ENCODE results near the gene PKIG.

DNA sequence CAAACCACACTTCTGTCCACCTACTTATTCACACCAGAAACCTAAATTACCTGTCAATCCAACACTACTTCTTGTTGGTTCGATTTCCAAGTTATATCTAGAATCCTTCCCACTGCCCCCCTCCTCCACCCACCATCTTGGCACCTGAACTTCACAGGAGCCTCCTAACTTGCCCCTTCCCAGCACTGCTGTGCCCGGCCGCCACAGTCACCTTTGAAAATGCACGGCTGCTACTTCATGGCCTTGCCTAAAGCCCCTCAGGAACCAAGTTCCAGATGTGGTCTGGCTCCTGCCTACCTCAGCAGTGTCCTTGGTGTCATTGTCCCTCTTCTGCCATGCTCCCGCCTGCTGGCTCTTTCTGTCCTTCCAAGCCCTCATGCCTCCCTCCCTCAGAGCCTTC is 31.2 kb downstream of the PKIG start:
- TF ChIP-seq, protein P1, sequence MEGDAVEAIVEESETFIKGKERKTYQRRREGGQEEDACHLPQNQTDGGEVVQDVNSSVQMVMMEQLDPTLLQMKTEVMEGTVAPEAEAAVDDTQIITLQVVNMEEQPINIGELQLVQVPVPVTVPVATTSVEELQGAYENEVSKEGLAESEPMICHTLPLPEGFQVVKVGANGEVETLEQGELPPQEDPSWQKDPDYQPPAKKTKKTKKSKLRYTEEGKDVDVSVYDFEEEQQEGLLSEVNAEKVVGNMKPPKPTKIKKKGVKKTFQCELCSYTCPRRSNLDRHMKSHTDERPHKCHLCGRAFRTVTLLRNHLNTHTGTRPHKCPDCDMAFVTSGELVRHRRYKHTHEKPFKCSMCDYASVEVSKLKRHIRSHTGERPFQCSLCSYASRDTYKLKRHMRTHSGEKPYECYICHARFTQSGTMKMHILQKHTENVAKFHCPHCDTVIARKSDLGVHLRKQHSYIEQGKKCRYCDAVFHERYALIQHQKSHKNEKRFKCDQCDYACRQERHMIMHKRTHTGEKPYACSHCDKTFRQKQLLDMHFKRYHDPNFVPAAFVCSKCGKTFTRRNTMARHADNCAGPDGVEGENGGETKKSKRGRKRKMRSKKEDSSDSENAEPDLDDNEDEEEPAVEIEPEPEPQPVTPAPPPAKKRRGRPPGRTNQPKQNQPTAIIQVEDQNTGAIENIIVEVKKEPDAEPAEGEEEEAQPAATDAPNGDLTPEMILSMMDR (IDR thresholded peaks at IDR 0.05), result no peak
- TF ChIP-seq POLR2A (IDR thresholded peaks at IDR 0.05), result no peak
